ENCODE results near the gene TMEM17. TPM values are rescaled to one million over a fixed set of nuclear protein-coding genes. Genes with fewer than 3 reads are reported as not detected.
A peak's percentile ranks its signal among the peaks of the same experiment; 100 is the strongest.

The TMEM17 gene
- total RNA-seq (not detected), polyA plus RNA-seq (not detected)

- peaks cover 19 to 27% of the 10 kb centered on the region in 2 donors for H3K27me3 Mint-ChIP-seq
- peak within 1 kb of the TSS in 1 of 2 donors; percentile 43 for H3K4me3 ChIP-seq (ENCODE audit: low read length in 2 of 2)
- peak within 1 kb of the TSS in 1 of 7 donors; percentile 42 for H3K27ac Mint-ChIP-seq
- peaks cover 4 to 10% (median 7%) of the 10 kb centered on the region in 4 donors for H3K4me1 Mint-ChIP-seq
- H3K9me3 ChIP-seq (ENCODE audit: control insufficient read depth in 1 of 2, low read length in 2 of 2), result no peaks in the 10 kb centered on the region
- peak in 1 of 5 donors; percentile 1 for DNase-seq
- H3K4me1 ChIP-seq (ENCODE audit: insufficient read depth, low read length), result peaks cover 4% of the 10 kb centered on the region
- intact Hi-C loops (cut with micrococcal nuclease), result no loop called here
- POLR2A ChIA-PET (ENCODE audit: partially characterized antibody), result no interaction called here
- CTCF ChIA-PET (ENCODE audit: partially characterized antibody), result no interaction called here
- H3K4me3 Mint-ChIP-seq, result peak within 1 kb of the TSS; percentile 62 to 78 (median 74)
- no peak within 1 kb of the TSS for H3K27ac ChIP-seq (ENCODE audit: low read depth, low read length)
- H3K36me3 ChIP-seq (ENCODE audit: insufficient read depth, low read length), result no peaks in the 10 kb centered on the region
- no peaks in the 10 kb centered on the region for H3K27me3 ChIP-seq (ENCODE audit: insufficient read depth, low read length)
- H3K9me3 Mint-ChIP-seq, result peaks cover 0 to 2% (median 0%) of the 10 kb centered on the region in 8 donors
- no peaks in the 10 kb centered on the region for H3K36me3 Mint-ChIP-seq
Observed at GRCh38 chr2:62505750-62506420, at the start of gene TMEM17. TSS of gene TMEM17 (minus strand) at chr2:62506195. CDS start at chr2:62506129, 66 bp downstream.

DNA sequence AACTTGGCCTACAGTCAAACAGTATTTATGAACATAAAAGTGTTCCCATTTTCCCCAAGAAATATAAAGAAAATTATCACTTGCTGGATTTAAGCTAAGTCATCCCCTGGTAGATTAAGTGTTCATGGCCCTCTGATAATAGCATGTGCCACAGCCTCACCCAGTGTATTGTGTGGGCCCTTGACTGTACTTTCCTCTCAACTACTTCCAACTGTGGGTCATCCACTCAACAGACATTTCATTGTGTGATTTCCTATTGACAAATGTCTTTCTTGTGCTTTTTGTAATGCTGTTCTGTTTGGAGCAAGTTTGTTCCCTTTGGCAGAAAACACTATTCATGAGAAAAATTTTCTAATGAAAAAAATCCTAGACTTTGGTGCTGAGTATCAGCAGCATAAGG, 48.4 kb upstream of the TMEM17 start:
- CTCF ChIA-PET (ENCODE audit: partially characterized antibody), result no interaction called here
- intact Hi-C loops (cut with micrococcal nuclease), result no loop called here
- Histone ChIP-seq H3K27me3 (ENCODE audit: insufficient read depth, low read length) (no peaks in the 10 kb centered on the region), H3K4me3 (ENCODE audit: low read length in 2 of 2) (no peak overlapping the region), H3K36me3 (ENCODE audit: insufficient read depth, low read length) (no peaks in the 10 kb centered on the region), H3K9me3 (ENCODE audit: control insufficient read depth in 1 of 2, low read length in 2 of 2) (no peaks in the 10 kb centered on the region), H3K27ac (ENCODE audit: low read depth, low read length) (no peak overlapping the region), H3K4me1 (ENCODE audit: insufficient read depth, low read length) (no peaks in the 10 kb centered on the region)
- no peaks in the 10 kb centered on the region for H3K4me1 Mint-ChIP-seq
- POLR2A ChIA-PET (ENCODE audit: partially characterized antibody), result no interaction called here
- no peak overlapping the region for H3K4me3 Mint-ChIP-seq
- peaks cover 0 to 7% (median 2%) of the 10 kb centered on the region in 8 donors for H3K9me3 Mint-ChIP-seq
- no peaks in the 10 kb centered on the region for H3K36me3 Mint-ChIP-seq
- DNase-seq, result no peak
- H3K27me3 Mint-ChIP-seq, result peaks cover 12 to 17% of the 10 kb centered on the region in 2 donors
- H3K27ac Mint-ChIP-seq, result no peak overlapping the region

GRCh38 chr2:62550461-62550860, 44.5 kb upstream of the TMEM17 start:
- no peaks in the 10 kb centered on the region for H3K4me1 Mint-ChIP-seq
- no peak overlapping the region for H3K4me3 Mint-ChIP-seq
- intact Hi-C loops (cut with micrococcal nuclease), result no loop called here
- H3K27me3 Mint-ChIP-seq, result peaks cover 11 to 12% of the 10 kb centered on the region in 2 donors
- Histone ChIP-seq H3K27ac (ENCODE audit: low read depth, low read length) (no peak overlapping the region), H3K36me3 (ENCODE audit: insufficient read depth, low read length) (no peaks in the 10 kb centered on the region), H3K4me3 (ENCODE audit: low read length in 2 of 2) (no peak overlapping the region), H3K9me3 (ENCODE audit: control insufficient read depth in 1 of 2, low read length in 2 of 2) (no peaks in the 10 kb centered on the region), H3K27me3 (ENCODE audit: insufficient read depth, low read length) (no peaks in the 10 kb centered on the region), H3K4me1 (ENCODE audit: insufficient read depth, low read length) (no peaks in the 10 kb centered on the region)
- ChIA-PET CTCF (ENCODE audit: partially characterized antibody) (no interaction called here), POLR2A (ENCODE audit: partially characterized antibody) (no interaction called here)
- no peaks in the 10 kb centered on the region for H3K36me3 Mint-ChIP-seq
- H3K27ac Mint-ChIP-seq, result no peak overlapping the region
- no peak for DNase-seq
- peaks cover 0 to 4% (median 0%) of the 10 kb centered on the region in 8 donors for H3K9me3 Mint-ChIP-seq

- H3K4me1 ChIP-seq (ENCODE audit: insufficient read depth, low read length), result no peaks in the 10 kb centered on the region
- Mint-ChIP-seq H3K36me3 (no peaks in the 10 kb centered on the region), H3K27me3 (peaks cover 4 to 5% of the 10 kb centered on the region in 2 donors), H3K4me3 (no peak overlapping the region), H3K9me3 (no peaks in the 10 kb centered on the region), H3K4me1 (no peaks in the 10 kb centered on the region), H3K27ac (no peak overlapping the region)
- no peak for DNase-seq
- H3K36me3 ChIP-seq (ENCODE audit: insufficient read depth, low read length), result no peaks in the 10 kb centered on the region
- CTCF ChIA-PET (ENCODE audit: partially characterized antibody), result no interaction called here
- H3K4me3 ChIP-seq (ENCODE audit: low read length in 2 of 2), result no peak overlapping the region
- intact Hi-C loops (cut with micrococcal nuclease), result no loop called here
- no peaks in the 10 kb centered on the region for H3K9me3 ChIP-seq (ENCODE audit: control insufficient read depth in 1 of 2, low read length in 2 of 2)
- no peak overlapping the region for H3K27ac ChIP-seq (ENCODE audit: low read depth, low read length)
- no peaks in the 10 kb centered on the region for H3K27me3 ChIP-seq (ENCODE audit: insufficient read depth, low read length)
- POLR2A ChIA-PET (ENCODE audit: partially characterized antibody), result no interaction called here
Observed at GRCh38 chr2:62547854-62548253, 41.9 kb upstream of the TMEM17 start.

DNA sequence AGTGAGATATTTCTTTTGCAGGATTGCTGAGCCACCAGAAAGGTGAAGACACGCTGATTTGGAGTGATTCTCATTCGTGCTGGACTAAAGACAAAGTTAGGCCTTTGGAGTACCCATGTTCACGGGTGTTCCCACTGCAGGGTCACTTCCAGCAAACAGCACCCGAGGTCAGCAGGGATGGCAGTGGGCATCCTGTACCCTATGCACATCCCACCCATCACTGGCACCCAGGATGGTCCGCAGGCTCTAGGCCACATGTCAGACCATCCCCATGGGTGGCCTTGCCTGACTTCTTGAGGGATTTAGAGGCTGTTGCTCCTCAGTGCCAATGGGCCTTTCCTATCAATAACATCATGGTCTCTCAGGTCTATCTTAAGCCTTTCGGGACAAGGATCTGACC, 39.3 kb upstream of the TMEM17 start:
- peaks cover 2 to 3% of the 10 kb centered on the region in 2 donors for H3K27me3 Mint-ChIP-seq
- no peaks in the 10 kb centered on the region for H3K36me3 Mint-ChIP-seq
- no peaks in the 10 kb centered on the region for H3K27me3 ChIP-seq (ENCODE audit: insufficient read depth, low read length)
- no peaks in the 10 kb centered on the region for H3K9me3 Mint-ChIP-seq
- no peaks in the 10 kb centered on the region for H3K4me1 Mint-ChIP-seq
- no peaks in the 10 kb centered on the region for H3K4me1 ChIP-seq (ENCODE audit: insufficient read depth, low read length)
- no peak overlapping the region for H3K4me3 ChIP-seq (ENCODE audit: low read length in 2 of 2)
- H3K4me3 Mint-ChIP-seq, result no peak overlapping the region
- intact Hi-C loops (cut with micrococcal nuclease), result no loop called here
- H3K9me3 ChIP-seq (ENCODE audit: control insufficient read depth in 1 of 2, low read length in 2 of 2), result no peaks in the 10 kb centered on the region
- no peaks in the 10 kb centered on the region for H3K36me3 ChIP-seq (ENCODE audit: insufficient read depth, low read length)
- DNase-seq, result no peak
- H3K27ac ChIP-seq (ENCODE audit: low read depth, low read length), result no peak overlapping the region
- ChIA-PET CTCF (ENCODE audit: partially characterized antibody) (no interaction called here), POLR2A (ENCODE audit: partially characterized antibody) (no interaction called here)
- no peak overlapping the region for H3K27ac Mint-ChIP-seq

- DNase-seq, result no peak
- ChIA-PET CTCF (ENCODE audit: partially characterized antibody) (no interaction called here), POLR2A (ENCODE audit: partially characterized antibody) (no interaction called here)
- peaks cover 9 to 18% of the 10 kb centered on the region in 2 donors for H3K27me3 Mint-ChIP-seq
- no peaks in the 10 kb centered on the region for H3K36me3 Mint-ChIP-seq
- no peaks in the 10 kb centered on the region for H3K27me3 ChIP-seq (ENCODE audit: insufficient read depth, low read length)
- no peaks in the 10 kb centered on the region for H3K36me3 ChIP-seq (ENCODE audit: insufficient read depth, low read length)
- H3K4me1 Mint-ChIP-seq, result peaks cover 0 to 2% (median 0%) of the 10 kb centered on the region in 4 donors
- H3K27ac ChIP-seq (ENCODE audit: low read depth, low read length), result no peak overlapping the region
- H3K9me3 Mint-ChIP-seq, result peaks cover 0 to 8% (median 3%) of the 10 kb centered on the region in 8 donors
- H3K4me1 ChIP-seq (ENCODE audit: insufficient read depth, low read length), result no peaks in the 10 kb centered on the region
- no peak overlapping the region for H3K4me3 ChIP-seq (ENCODE audit: low read length in 2 of 2)
- no peak overlapping the region for H3K4me3 Mint-ChIP-seq
- intact Hi-C loops (cut with micrococcal nuclease), result no loop called here
- no peak overlapping the region for H3K27ac Mint-ChIP-seq
- H3K9me3 ChIP-seq (ENCODE audit: control insufficient read depth in 1 of 2, low read length in 2 of 2), result no peaks in the 10 kb centered on the region
Observed at GRCh38 chr2:62540408-62541168, 34.6 kb upstream of the TMEM17 start.

GRCh38 chr2:62539606-62540407, 33.8 kb upstream of the TMEM17 start:
- Mint-ChIP-seq H3K27me3 (peaks cover 11 to 20% of the 10 kb centered on the region in 2 donors), H3K9me3 (peaks cover 3 to 13% (median 7%) of the 10 kb centered on the region in 8 donors), H3K36me3 (no peaks in the 10 kb centered on the region), H3K27ac (no peak overlapping the region), H3K4me3 (no peak overlapping the region), H3K4me1 (peaks cover 0 to 2% (median 0%) of the 10 kb centered on the region in 4 donors)
- no peaks in the 10 kb centered on the region for H3K4me1 ChIP-seq (ENCODE audit: insufficient read depth, low read length)
- no peaks in the 10 kb centered on the region for H3K27me3 ChIP-seq (ENCODE audit: insufficient read depth, low read length)
- ChIA-PET CTCF (ENCODE audit: partially characterized antibody) (no interaction called here), POLR2A (ENCODE audit: partially characterized antibody) (no interaction called here)
- H3K27ac ChIP-seq (ENCODE audit: low read depth, low read length), result no peak overlapping the region
- intact Hi-C loops (cut with micrococcal nuclease), result no loop called here
- H3K36me3 ChIP-seq (ENCODE audit: insufficient read depth, low read length), result no peaks in the 10 kb centered on the region
- no peaks in the 10 kb centered on the region for H3K9me3 ChIP-seq (ENCODE audit: control insufficient read depth in 1 of 2, low read length in 2 of 2)
- no peak for DNase-seq
- H3K4me3 ChIP-seq (ENCODE audit: low read length in 2 of 2), result no peak overlapping the region

All from CD4-positive, alpha-beta memory T cell (primary cell).